Right lobe of liver (tissue), 4 donors: ENCODE results near the gene PDPR.
"Not testable (repeated sequence)": the region's sequence is repeated elsewhere in the genome, so short reads cannot be mapped to it uniquely, and the experiment has no call there.

ENCODE experiments used
- CTCF ChIP-seq, 4 donors: fragments of 200-600 bp in 3 of 4; fragments of 450-650 bp in 1 of 4; IDR thresholded peaks; one replicate each; pipeline versions ENCODE4 v1.5.1 to v1.8.0; 2016 to 2022; ENCODE audit warnings: antibody characterized with exemption in 4 of 4, mild to moderate bottlenecking in 2 of 4
- POLR2A ChIP-seq: fragments of 450-650 bp; IDR thresholded peaks from one replicate; pipeline ENCODE4 v1.6.1; 2017; ENCODE audit warnings: antibody characterized with exemption, mild to moderate bottlenecking
- donor health status: DM: no; HTN: no; CAD: no.
- donor health status: DM: no; HTN: no; CAD: no.
- donor health status: DM: no; HTN: yes; CAD: no.

- not testable (repeated sequence) for TF ChIP-seq POLR2A; CTCF (IDR thresholded peaks at IDR 0.05)
Observed at GRCh38 chr16:70088160-70088559, 26.0 kb upstream of the PDPR start.
